HEK293 (cell line): Measurements from ENCODE around the gene ANAPC16.

Source experiments
- GLI4 ChIP-seq: fragments of 450-650 bp; formaldehyde crosslinking; IDR thresholded peaks from 2 replicates; pipeline ENCODE4 v1.5.1; 2016; ENCODE audit warnings: missing biosample characterization, missing genetic modification characterization
- HOXC10 ChIP-seq: sonication (generic); formaldehyde crosslinking; IDR thresholded peaks from 2 replicates; pipeline ENCODE4 v1.8.1; 2023; ENCODE audit warnings: mild to moderate bottlenecking, missing genetic modification reagents
- KLF8 ChIP-seq: fragments of 450-650 bp; formaldehyde crosslinking; IDR thresholded peaks from 2 replicates; pipeline ENCODE4 v1.5.1; 2016; ENCODE audit warnings: missing biosample characterization, missing genetic modification characterization
- MYNN ChIP-seq: fragments of 450-650 bp; formaldehyde crosslinking; IDR thresholded peaks from 2 replicates; pipeline ENCODE4 v1.5.1; 2016; ENCODE audit warnings: missing biosample characterization, missing genetic modification characterization, borderline replicate concordance
- PATZ1 ChIP-seq: fragments of 450-650 bp; formaldehyde crosslinking; IDR thresholded peaks from 2 replicates; pipeline ENCODE4 v1.5.1; 2016; ENCODE audit warnings: missing biosample characterization, missing genetic modification characterization
- PRDM2 ChIP-seq: fragments of 450-650 bp; formaldehyde crosslinking; IDR thresholded peaks from 2 replicates; pipeline ENCODE4 v1.5.1; 2016; ENCODE audit warnings: missing biosample characterization, missing genetic modification characterization, borderline replicate concordance
- ZBTB10 ChIP-seq: fragments of 450-650 bp; formaldehyde crosslinking; IDR thresholded peaks from 2 replicates; pipeline ENCODE4 v1.5.1; 2016; ENCODE audit warnings: missing biosample characterization, missing genetic modification characterization
- ZBTB20 ChIP-seq: fragments of 450-650 bp; formaldehyde crosslinking; IDR thresholded peaks from 2 replicates; pipeline ENCODE4 v1.5.1; 2016; ENCODE audit warnings: missing biosample characterization, missing genetic modification characterization
- ZBTB21 ChIP-seq: fragments of 450-650 bp; formaldehyde crosslinking; IDR thresholded peaks from 2 replicates; pipeline ENCODE4 v1.5.1; 2017; ENCODE audit warnings: missing biosample characterization, missing genetic modification characterization
- ZBTB26 ChIP-seq: fragments of 450-650 bp; formaldehyde crosslinking; optimal IDR thresholded peaks from 2 replicates; pipeline ENCODE3; 2016; ENCODE audit warnings: missing biosample characterization, mild to moderate bottlenecking, missing genetic modification characterization
- ZEB2 ChIP-seq: fragments of 450-650 bp; formaldehyde crosslinking; IDR thresholded peaks from 2 replicates; pipeline ENCODE4 v1.5.1; 2016; ENCODE audit warnings: missing biosample characterization, missing genetic modification characterization
- ZNF121 ChIP-seq: fragments of 450-650 bp; formaldehyde crosslinking; IDR thresholded peaks from 2 replicates; pipeline ENCODE4 v1.5.1; 2016; ENCODE audit warnings: missing biosample characterization, missing genetic modification characterization
- ZNF202 ChIP-seq: fragments of 450-650 bp; formaldehyde crosslinking; IDR thresholded peaks from 2 replicates; pipeline ENCODE4 v1.5.1; 2016; ENCODE audit warnings: missing biosample characterization, missing genetic modification characterization, borderline replicate concordance
- ZNF248 ChIP-seq: fragments of 450-650 bp; formaldehyde crosslinking; IDR thresholded peaks from 2 replicates; pipeline ENCODE4 v1.5.1; 2017; ENCODE audit warnings: missing biosample characterization, missing genetic modification characterization
- ZNF341 ChIP-seq: fragments of 450-650 bp; formaldehyde crosslinking; IDR thresholded peaks from 2 replicates; pipeline ENCODE4; 2016; ENCODE audit warnings: low read depth, missing biosample characterization, missing genetic modification characterization
- ZNF354C ChIP-seq: fragments of 450-650 bp; formaldehyde crosslinking; IDR thresholded peaks from 2 replicates; pipeline ENCODE4 v1.5.1; 2016; ENCODE audit warnings: missing biosample characterization, missing genetic modification characterization, low read depth, borderline replicate concordance
- ZNF394 ChIP-seq: fragments of 450-650 bp; formaldehyde crosslinking; IDR thresholded peaks from 2 replicates; pipeline ENCODE4 v1.5.1; 2016; ENCODE audit warnings: missing biosample characterization, missing genetic modification characterization, mild to moderate bottlenecking, moderate library complexity, borderline replicate concordance
- ZNF501 ChIP-seq: fragments of 450-650 bp; formaldehyde crosslinking; IDR thresholded peaks from 2 replicates; pipeline ENCODE4 v1.5.1; 2016; ENCODE audit warnings: missing biosample characterization, missing genetic modification characterization
- ZNF518A ChIP-seq: fragments of 450-650 bp; formaldehyde crosslinking; conservative IDR thresholded peaks from 2 replicates; pipeline ENCODE4 v1.5.1; 2016; ENCODE audit warnings: low read depth, missing biosample characterization, missing genetic modification characterization
- ZNF530 ChIP-seq: fragments of 450-650 bp; formaldehyde crosslinking; IDR thresholded peaks from 2 replicates; pipeline ENCODE4 v1.5.1; 2016; ENCODE audit warnings: low read depth, missing biosample characterization, missing genetic modification characterization
- ZNF785 ChIP-seq: fragments of 450-650 bp; formaldehyde crosslinking; IDR thresholded peaks from 2 replicates; pipeline ENCODE4 v1.5.1; 2016; ENCODE audit warnings: missing biosample characterization, missing genetic modification characterization

The ANAPC16 gene

GRCh38 chr10:72204296-72204695 lies 11.5 kb upstream of the ANAPC16 start (continued):
- peak; percentile 53 for TF ChIP-seq ZNF518A (tag by site-specific recombination)
- TF ChIP-seq ZBTB10 (tag by site-specific recombination) = no peak
- no peak for TF ChIP-seq ZNF248
- TF ChIP-seq PRDM2 (tag by site-specific recombination) = no peak
- TF ChIP-seq GLI4 (tag by site-specific recombination) = no peak
- peak; percentile 100 for TF ChIP-seq ZEB2 (tag by site-specific recombination)
- TF ChIP-seq ZNF785 (tag by site-specific recombination) = no peak
- TF ChIP-seq ZNF121 (tag by site-specific recombination) = no peak
- TF ChIP-seq ZBTB21 = peak; percentile 92
- no peak for TF ChIP-seq HOXC10 (CRISPR knock-in tag)
- no peak for TF ChIP-seq ZBTB20 (tag by site-specific recombination)
- TF ChIP-seq ZNF354C (tag by site-specific recombination) = no peak
- no peak for TF ChIP-seq ZNF501 (tag by site-specific recombination)
- TF ChIP-seq ZBTB26 (tag by site-specific recombination) = peak; percentile 20
- TF ChIP-seq ZNF341 (tag by site-specific recombination) = no peak
- peak; percentile 90 for TF ChIP-seq PATZ1
- TF ChIP-seq ZNF394 = peak; percentile 88
- no peak for TF ChIP-seq ZNF530
- TF ChIP-seq KLF8 (tag by site-specific recombination) = peak; percentile 97
- no peak for TF ChIP-seq ZNF202 (tag by site-specific recombination)
- 0 out of 2 replicates have a peak, but pooled peaks have one; percentile 66 for TF ChIP-seq MYNN (tag by site-specific recombination)
